GM20000 (cell line): ENCODE measurements around the gene RFX2.
A peak's percentile ranks its signal among the peaks of the same experiment; 100 is the strongest.

Experiments
- DNase-seq: peaks from one replicate; pipeline ENCODE4 v3.0.0; 2012; ENCODE audit warnings: low spot score
- CTCF ChIP-seq: IDR thresholded peaks from 2 replicates; pipeline ENCODE4 v1.5.1; 2012; ENCODE audit warnings: mild to moderate bottlenecking, control low read depth; ENCODE audit errors: extremely low read depth, missing control alignments

RFX2 gene

GRCh38 chr19:6132482-6132881, 22.2 kb upstream of the RFX2 start:
- DNase-seq = no peak
- no peak for TF ChIP-seq CTCF

- no peak for DNase-seq
- no peak for TF ChIP-seq CTCF
Measured at GRCh38 chr19:6127716-6128335, 17.5 kb upstream of the RFX2 start.

- TF ChIP-seq CTCF = peak; percentile 16
- DNase-seq = peak; percentile 65
Measured at GRCh38 chr19:6126335-6126974, 16.2 kb upstream of the RFX2 start.

DNA sequence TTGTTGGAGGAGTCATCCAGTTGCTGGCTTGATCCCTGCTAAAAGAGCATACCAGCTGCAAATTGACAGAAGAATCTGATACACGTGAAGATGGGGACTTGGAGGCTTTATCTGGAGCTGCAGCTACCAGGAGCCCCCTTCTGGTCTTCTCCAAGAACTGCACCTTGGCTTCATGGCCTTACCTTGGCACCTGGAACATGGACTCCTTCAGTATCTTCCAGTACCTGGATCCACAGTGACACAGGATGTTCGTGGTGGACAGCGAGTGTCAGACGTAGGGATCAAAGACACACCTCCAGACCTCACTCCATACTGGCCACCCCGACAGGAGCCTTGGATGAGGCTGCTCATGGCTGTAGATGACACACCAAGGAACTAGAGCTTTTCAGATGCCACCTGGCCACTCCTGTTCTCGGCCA, 15.3 kb upstream of the RFX2 start:
- DNase-seq = peak; percentile 74

GRCh38 chr19:6119031-6119430, 8.7 kb upstream of the RFX2 start:
- TF ChIP-seq CTCF = no peak
- no peak for DNase-seq

More for the DNA sequence above, 15.3 kb upstream of the RFX2 start:
- peak; percentile 69 for TF ChIP-seq CTCF

- no peak for DNase-seq
- no peak for TF ChIP-seq CTCF
Measured at GRCh38 chr19:6118043-6118442, 7.7 kb upstream of the RFX2 start.

DNA sequence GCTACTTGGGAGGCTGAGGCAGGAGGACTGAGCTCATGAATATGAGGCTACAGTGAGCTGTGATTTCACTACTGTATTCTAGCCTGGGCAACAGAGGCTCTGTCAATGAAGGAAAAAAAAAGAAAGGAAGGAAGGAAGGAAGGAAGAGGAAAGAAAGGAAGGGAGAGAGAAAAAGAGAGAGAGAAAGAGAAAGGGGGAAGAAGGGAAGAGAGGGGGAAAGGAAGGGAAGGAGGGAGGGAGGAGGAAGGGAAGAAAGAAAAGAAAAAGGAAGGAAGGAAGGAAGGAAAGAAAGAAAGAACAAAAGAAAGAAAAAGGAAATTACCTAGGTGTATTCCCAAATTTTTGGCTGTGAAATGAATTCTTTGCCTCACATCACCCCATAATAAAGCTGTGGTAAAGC, 7.2 kb upstream of the RFX2 start:
- DNase-seq = no peak
- no peak for TF ChIP-seq CTCF
